ENCODE data around the gene LRP1.

GRCh38 chr12:57130941-57131340 lies 2.7 kb downstream of the LRP1 start:
- no peak for TF ChIP-seq POLR2AphosphoS5 (IDR thresholded peaks at IDR 0.05; ENCODE audit: borderline replicate concordance, low read depth, low read length)
- TF ChIP-seq EZH2 (IDR thresholded peaks at IDR 0.05) = no peak
- TF ChIP-seq FOXP2 (optimal IDR thresholded peaks at IDR 0.05; ENCODE audit: control extremely low read depth, extremely low read length, insufficient read depth) = no peak

Measured in SK-N-MC (cell line).